Fibroblast of the aortic adventitia (primary cell): ENCODE data around the gene PRDM11. TPM values are rescaled to one million over a fixed set of nuclear protein-coding genes. Genes with fewer than 3 reads are reported as not detected.

Source experiments
- DNase-seq: peaks from one replicate; pipeline ENCODE4 v3.0.0-alpha.2; 2010; ENCODE audit warnings: low read depth
- H3K4me3 ChIP-seq: 2 replicates; pipeline ENCODE4 v1.5.1; 2011; ENCODE audit warnings: low read depth, mild to moderate bottlenecking, control low read depth, low read length, moderate library complexity
- CTCF ChIP-seq: IDR thresholded peaks from 2 replicates; pipeline ENCODE4 v1.5.1; 2011; ENCODE audit warnings: mild to moderate bottlenecking, low read length, control low read depth, inconsistent platforms; ENCODE audit not compliant: insufficient read depth
- total RNA-seq: library from RNA; depleted of rRNA; stranded (reverse); fragments of >200 nt; gene quantifications from 2 replicates; pipeline ENCODE4 v1.2.3, GENCODE V29; 2012; ENCODE audit warnings: low replicate concordance

PRDM11 gene
- total RNA-seq, 1 donor, result 5.3 TPM

- DNase-seq, result no peak
- no peak for TF ChIP-seq CTCF
- no peak overlapping the region for H3K4me3 ChIP-seq
These were observed 126.3 kb downstream of the PRDM11 start for GRCh38 chr11:45272701-45273100.

- TF ChIP-seq CTCF, result no peak
- H3K4me3 ChIP-seq, result no peak overlapping the region
These were observed 127.1 kb downstream of the PRDM11 start for GRCh38 chr11:45273509-45273908.

GRCh38 chr11:45274206-45274605, 127.8 kb downstream of the PRDM11 start:
- DNase-seq, result no peak
- no peak overlapping the region for H3K4me3 ChIP-seq
- no peak for TF ChIP-seq CTCF

More at GRCh38 chr11:45273509-45273908, 127.1 kb downstream of the PRDM11 start:
- no peak for DNase-seq

GRCh38 chr11:45275828-45276227, 129.4 kb downstream of the PRDM11 start:
- peak; percentile 27 for DNase-seq
- TF ChIP-seq CTCF, result no peak
- no peak overlapping the region for H3K4me3 ChIP-seq

- no peak overlapping the region for H3K4me3 ChIP-seq
- TF ChIP-seq CTCF, result no peak
- no peak for DNase-seq
These were observed 132.3 kb downstream of the PRDM11 start for GRCh38 chr11:45278714-45279113.

GRCh38 chr11:45279645-45280044, 133.2 kb downstream of the PRDM11 start:
- no peak for DNase-seq
- no peak overlapping the region for H3K4me3 ChIP-seq
- no peak for TF ChIP-seq CTCF

GRCh38 chr11:45280449-45280848, 134.0 kb downstream of the PRDM11 start:
- no peak for DNase-seq
- H3K4me3 ChIP-seq, result no peak overlapping the region
- no peak for TF ChIP-seq CTCF
